Measurements from ENCODE around the gene SARNP.

DNA sequence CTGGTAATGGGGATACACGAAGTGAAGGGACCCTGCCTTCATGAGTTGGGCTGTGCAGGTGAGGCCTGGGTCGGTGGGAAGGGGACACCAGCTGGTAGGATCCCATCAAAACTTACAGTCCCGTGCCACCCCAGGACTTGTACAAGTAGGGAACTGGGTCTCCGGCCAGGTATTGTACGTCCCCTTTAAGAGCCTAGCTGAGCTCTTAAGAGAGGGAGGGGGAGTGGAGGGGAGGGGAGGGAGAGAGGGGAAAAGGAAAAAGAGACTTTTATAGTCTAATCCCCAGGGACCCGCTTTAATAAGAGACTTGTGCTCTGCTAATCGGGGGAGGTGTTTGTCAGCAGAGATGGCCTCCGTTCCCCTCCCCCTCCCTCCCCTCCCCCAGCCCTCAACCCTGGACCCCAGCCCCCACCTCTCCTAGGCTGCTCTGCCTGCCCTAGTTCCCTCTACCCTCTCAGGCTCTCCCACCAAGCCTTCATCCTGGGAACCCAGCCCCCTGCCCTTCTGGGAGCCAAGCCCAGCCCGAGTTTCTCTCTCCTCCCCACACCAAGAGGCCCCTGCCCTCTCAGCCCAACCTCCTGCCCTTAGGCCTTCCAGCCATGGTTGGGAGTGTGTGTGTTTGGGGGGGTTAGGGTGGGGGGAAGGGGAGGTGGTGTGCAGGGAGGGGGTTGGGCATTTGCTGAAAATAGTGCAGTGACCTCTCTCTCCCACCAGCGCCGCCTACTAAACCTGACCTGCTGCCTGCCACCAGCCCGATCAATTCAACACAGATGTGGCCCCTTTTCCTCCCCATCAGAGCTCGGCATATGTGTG is 72.0 kb downstream of the SARNP start:
- TF ChIP-seq, protein P1, sequence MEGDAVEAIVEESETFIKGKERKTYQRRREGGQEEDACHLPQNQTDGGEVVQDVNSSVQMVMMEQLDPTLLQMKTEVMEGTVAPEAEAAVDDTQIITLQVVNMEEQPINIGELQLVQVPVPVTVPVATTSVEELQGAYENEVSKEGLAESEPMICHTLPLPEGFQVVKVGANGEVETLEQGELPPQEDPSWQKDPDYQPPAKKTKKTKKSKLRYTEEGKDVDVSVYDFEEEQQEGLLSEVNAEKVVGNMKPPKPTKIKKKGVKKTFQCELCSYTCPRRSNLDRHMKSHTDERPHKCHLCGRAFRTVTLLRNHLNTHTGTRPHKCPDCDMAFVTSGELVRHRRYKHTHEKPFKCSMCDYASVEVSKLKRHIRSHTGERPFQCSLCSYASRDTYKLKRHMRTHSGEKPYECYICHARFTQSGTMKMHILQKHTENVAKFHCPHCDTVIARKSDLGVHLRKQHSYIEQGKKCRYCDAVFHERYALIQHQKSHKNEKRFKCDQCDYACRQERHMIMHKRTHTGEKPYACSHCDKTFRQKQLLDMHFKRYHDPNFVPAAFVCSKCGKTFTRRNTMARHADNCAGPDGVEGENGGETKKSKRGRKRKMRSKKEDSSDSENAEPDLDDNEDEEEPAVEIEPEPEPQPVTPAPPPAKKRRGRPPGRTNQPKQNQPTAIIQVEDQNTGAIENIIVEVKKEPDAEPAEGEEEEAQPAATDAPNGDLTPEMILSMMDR (conservative IDR thresholded peaks at IDR 0.05 in 1 of 2, IDR thresholded peaks at IDR 0.05 in 1 of 2; ENCODE audit: low read depth in 1 of 2, low read length in 2 of 2): no peak
- no peak for TF ChIP-seq EZH2 (IDR thresholded peaks at IDR 0.05; ENCODE audit: low read length, missing control alignments)
